Measurements from ENCODE around the gene BEST3. TPM values are rescaled to one million over a fixed set of nuclear protein-coding genes. Genes with fewer than 3 reads are reported as not detected.

The BEST3 gene
- total and polyA plus RNA-seq, 8 donors, result 0.37 TPM; not detected in 7

DNA sequence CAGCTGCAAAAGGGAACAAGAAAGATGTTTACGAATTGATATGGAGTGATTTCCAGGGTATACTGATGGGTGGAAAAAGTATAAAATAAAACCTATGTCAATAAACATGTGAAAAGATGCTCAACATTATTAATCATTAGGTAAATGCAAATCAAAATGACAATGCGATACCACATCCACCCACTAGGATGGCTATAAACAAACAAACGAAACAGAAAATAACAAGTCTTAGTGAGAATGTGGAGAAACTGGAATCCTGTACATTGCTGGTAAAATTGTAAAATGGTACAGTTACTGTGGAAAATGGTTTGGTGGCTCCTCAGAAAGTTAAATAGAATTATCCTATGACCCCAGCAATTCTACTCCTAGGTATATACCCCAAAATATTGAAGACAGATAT is 9.5 kb upstream of the BEST3 start:
- Histone ChIP-seq H3K4me3 (no peak overlapping the region), H3K4me1 (no peaks in the 10 kb centered on the region), H3K36me3 (no peaks in the 10 kb centered on the region), H3K27ac (no peak overlapping the region), H3K9me3 (no peaks in the 10 kb centered on the region), H3K27me3 (no peaks in the 10 kb centered on the region)
- 90 to 98% (median 95%) methylated on average over 3 of the region's 3 CpGs for WGBS, 5 donors
- intact Hi-C loops (cut with DNase I; ENCODE audit: low total_unique reads), result no loop called here
- TF ChIP-seq EP300 (IDR thresholded peaks at IDR 0.05), result no peak
- TF ChIP-seq POLR2A (IDR thresholded peaks at IDR 0.05), result no peak
- TF ChIP-seq, protein P1, sequence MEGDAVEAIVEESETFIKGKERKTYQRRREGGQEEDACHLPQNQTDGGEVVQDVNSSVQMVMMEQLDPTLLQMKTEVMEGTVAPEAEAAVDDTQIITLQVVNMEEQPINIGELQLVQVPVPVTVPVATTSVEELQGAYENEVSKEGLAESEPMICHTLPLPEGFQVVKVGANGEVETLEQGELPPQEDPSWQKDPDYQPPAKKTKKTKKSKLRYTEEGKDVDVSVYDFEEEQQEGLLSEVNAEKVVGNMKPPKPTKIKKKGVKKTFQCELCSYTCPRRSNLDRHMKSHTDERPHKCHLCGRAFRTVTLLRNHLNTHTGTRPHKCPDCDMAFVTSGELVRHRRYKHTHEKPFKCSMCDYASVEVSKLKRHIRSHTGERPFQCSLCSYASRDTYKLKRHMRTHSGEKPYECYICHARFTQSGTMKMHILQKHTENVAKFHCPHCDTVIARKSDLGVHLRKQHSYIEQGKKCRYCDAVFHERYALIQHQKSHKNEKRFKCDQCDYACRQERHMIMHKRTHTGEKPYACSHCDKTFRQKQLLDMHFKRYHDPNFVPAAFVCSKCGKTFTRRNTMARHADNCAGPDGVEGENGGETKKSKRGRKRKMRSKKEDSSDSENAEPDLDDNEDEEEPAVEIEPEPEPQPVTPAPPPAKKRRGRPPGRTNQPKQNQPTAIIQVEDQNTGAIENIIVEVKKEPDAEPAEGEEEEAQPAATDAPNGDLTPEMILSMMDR (IDR thresholded peaks at IDR 0.05), result no peak
- no peak for TF ChIP-seq POLR2AphosphoS5 (IDR thresholded peaks at IDR 0.05)
- DNase-seq, result no peak

DNA sequence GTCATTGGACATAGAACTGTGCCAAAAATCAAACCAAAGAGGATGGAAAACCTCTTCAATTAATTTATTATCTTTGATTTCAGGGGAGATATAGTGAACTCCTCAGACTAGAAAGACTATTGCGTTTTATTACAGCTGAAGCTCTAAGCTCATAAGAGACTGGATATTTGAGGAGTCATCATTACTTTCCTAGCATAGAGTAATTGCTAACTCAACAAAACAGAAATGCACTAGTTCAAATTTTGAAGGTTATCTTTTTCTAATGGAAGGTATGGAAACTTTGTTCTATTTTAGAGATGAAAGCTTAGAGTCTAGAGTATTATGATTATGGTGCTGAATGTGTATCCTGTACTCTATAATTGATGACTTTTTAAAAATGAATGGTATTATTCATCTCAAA is 5.3 kb upstream of the BEST3 start:
- DNase-seq, result no peak
- Histone ChIP-seq H3K9me3 (no peaks in the 10 kb centered on the region), H3K36me3 (no peaks in the 10 kb centered on the region), H3K27me3 (no peaks in the 10 kb centered on the region), H3K4me3 (no peak overlapping the region), H3K4me1 (no peaks in the 10 kb centered on the region), H3K27ac (no peak overlapping the region)
- WGBS, 5 donors, result 0 to 3% (median 0%) methylated on average over 1 of the region's 1 CpG
- intact Hi-C loops (cut with DNase I; ENCODE audit: low total_unique reads), result no loop called here
- TF ChIP-seq, protein P1 (IDR thresholded peaks at IDR 0.05), result no peak
- no peak for TF ChIP-seq EP300 (IDR thresholded peaks at IDR 0.05)
- TF ChIP-seq POLR2AphosphoS5 (IDR thresholded peaks at IDR 0.05), result no peak
- no peak for TF ChIP-seq POLR2A (IDR thresholded peaks at IDR 0.05)

DNA sequence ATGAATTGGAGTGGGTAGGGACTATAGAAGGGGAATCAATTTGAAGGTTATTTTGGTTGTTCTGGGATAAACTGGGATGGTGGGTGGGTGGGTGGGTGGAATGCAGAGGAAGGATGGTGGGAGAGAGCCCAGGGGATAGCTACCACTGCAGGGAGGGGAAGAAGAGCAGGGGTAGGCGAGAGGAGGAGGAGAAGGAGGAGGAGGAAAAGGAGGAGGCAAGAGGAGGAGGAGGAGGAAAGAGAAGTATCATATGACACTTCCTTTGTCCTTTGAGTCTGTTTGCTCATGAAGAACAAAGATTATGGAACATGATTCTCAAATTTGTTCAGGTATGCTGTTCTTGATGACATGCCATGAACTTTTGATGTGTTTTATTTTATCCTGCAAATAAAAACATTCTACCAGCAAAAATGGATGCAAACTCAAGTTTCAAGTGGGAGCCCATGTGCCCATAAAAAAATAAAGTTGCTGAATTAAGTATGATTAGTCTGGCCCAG is 4.1 kb upstream of the BEST3 start:
- no peaks in the 10 kb centered on the region for H3K36me3 ChIP-seq
- TF ChIP-seq EP300 (IDR thresholded peaks at IDR 0.05) (no peak), POLR2AphosphoS5 (IDR thresholded peaks at IDR 0.05) (no peak), POLR2A (IDR thresholded peaks at IDR 0.05) (no peak)
- TF ChIP-seq, protein P1 (IDR thresholded peaks at IDR 0.05), result no peak
- WGBS, 5 donors, result 38 to 60% (median 50%) methylated on average over 1 of the region's 1 CpG
- H3K4me1 ChIP-seq, result no peaks in the 10 kb centered on the region
- H3K27me3 ChIP-seq, result no peaks in the 10 kb centered on the region
- no peak overlapping the region for H3K27ac ChIP-seq
- H3K4me3 ChIP-seq, result no peak overlapping the region
- no peak for DNase-seq
- no peaks in the 10 kb centered on the region for H3K9me3 ChIP-seq
- intact Hi-C loops (cut with DNase I; ENCODE audit: low total_unique reads), result no loop called here

DNA sequence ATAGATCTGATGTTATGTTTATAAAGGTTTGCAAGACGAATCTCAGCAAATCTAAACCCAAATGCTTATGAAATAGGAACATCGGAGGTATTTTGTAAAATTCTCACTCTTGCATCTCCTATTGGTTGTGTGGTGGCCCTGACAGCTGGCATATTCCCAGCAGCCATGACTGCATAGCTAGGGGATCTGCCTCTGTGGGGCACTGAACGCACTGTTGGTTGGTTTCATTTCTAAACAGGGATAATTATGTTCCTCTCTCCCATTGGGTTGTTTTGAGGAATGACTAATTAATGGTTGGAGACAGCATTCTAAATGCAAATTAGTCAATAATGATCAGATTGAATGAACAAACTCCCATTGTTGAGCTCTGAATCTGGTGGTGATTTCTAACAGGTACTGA is 2.7 kb upstream of the BEST3 start:
- Histone ChIP-seq H3K36me3 (no peaks in the 10 kb centered on the region), H3K4me3 (no peak overlapping the region), H3K27me3 (no peaks in the 10 kb centered on the region), H3K27ac (no peak overlapping the region), H3K9me3 (no peaks in the 10 kb centered on the region), H3K4me1 (no peaks in the 10 kb centered on the region)
- DNase-seq, result no peak
- 86 to 92% (median 91%) methylated on average over 3 of the region's 3 CpGs for WGBS, 5 donors
- intact Hi-C loops (cut with DNase I; ENCODE audit: low total_unique reads), result no loop called here
- TF ChIP-seq POLR2A (IDR thresholded peaks at IDR 0.05), result no peak
- no peak for TF ChIP-seq POLR2AphosphoS5 (IDR thresholded peaks at IDR 0.05)

DNA sequence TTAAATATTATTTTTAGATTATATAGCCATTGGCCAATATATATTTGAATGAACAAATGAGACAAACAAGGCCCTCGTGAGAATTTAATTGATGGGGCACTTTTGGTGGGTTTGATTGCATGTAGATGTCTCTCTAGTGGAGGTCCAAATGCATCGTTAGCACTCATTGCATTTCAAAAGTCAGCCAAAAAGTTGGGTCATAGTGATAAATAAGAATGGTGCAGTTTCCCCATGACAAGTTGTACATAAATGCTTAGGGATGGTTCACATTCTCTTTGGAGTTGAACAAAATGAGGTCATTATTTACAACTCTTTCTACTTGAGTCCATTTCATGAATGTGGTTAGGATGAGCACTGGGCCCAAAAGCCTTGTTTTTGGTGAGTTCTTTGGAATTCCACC is 1.0 kb downstream of the BEST3 start:
- Histone ChIP-seq H3K4me1 (no peaks in the 10 kb centered on the region), H3K4me3 (no peak overlapping the region), H3K27me3 (no peaks in the 10 kb centered on the region), H3K36me3 (no peaks in the 10 kb centered on the region), H3K9me3 (no peaks in the 10 kb centered on the region), H3K27ac (no peak overlapping the region)
- no peak for TF ChIP-seq EP300 (IDR thresholded peaks at IDR 0.05)
- no peak for TF ChIP-seq POLR2AphosphoS5 (IDR thresholded peaks at IDR 0.05)
- TF ChIP-seq, protein P1 (IDR thresholded peaks at IDR 0.05), result no peak
- TF ChIP-seq POLR2A (IDR thresholded peaks at IDR 0.05), result no peak
- no peak for DNase-seq
- WGBS, 5 donors, result 82 to 91% (median 85%) methylated on average over 2 of the region's 2 CpGs
- intact Hi-C loops (cut with DNase I; ENCODE audit: low total_unique reads), result no loop called here
